Measurements from ENCODE around the gene ERAP2.

Gene ERAP2

DNA sequence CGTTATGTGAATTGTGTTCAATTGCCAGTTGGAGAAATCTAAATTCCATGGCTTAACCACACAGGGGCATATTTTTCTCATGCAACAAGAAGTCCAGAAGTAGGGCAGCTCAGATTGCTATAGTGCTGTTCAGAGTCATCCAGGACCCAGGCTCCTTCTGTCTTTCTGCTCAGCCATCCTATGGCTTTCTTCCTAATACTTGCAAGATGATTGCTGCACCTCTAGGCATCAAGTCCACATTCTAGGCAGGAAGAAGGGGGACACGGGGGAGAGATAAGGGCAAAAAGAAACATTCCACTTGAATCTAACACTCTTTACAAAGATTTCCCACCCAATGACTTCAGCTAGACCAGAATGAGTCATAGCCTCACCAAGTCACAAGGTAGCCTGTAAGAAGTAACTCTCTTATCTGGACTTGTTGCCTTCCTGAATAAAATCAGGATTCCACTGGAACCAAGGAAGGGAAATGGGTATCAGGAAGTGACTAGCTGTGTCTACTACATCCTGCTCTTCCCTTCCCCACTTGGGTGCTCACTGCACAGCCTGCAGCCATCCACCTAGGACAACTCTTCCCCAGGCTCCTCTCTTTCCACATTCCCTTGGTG is 5.3 kb downstream of the ERAP2 start:
- Histone ChIP-seq H3K4me1 (ENCODE audit: control insufficient read depth, insufficient read depth, low read length) (peaks cover 28% of the 10 kb centered on the region), H3K27me3 (ENCODE audit: control insufficient read depth, insufficient read depth, low read length) (no peaks in the 10 kb centered on the region), H3K9me3 (ENCODE audit: control insufficient read depth, low read length) (no peaks in the 10 kb centered on the region), H3K36me3 (ENCODE audit: control insufficient read depth, insufficient read depth, low read length) (no peaks in the 10 kb centered on the region), H3K9ac (ENCODE audit: low read length) (no peak overlapping the region), H3K4me3 (ENCODE audit: low read length) (no peak overlapping the region)

DNA sequence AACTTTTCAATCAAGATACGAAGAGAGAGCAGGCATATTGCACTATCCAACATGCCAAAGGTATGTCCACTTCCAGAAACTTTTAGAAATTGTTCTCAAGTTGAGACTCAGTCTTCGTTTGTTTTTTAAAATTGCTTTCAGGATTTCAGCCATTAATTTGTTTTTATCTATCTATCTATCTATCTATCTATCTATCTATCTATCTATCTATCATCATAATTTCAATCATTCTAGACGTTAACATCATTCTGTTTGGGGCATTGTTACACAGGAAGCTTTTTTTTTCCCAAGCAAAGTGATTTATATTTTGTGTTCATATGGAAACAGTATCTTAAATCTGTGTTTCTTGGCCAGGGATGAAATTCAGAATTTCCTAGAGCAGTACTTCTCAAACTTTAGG is 7.6 kb downstream of the ERAP2 start:
- Histone ChIP-seq H3K4me1 (ENCODE audit: control insufficient read depth, insufficient read depth, low read length) (peaks cover 28% of the 10 kb centered on the region), H3K27me3 (ENCODE audit: control insufficient read depth, insufficient read depth, low read length) (no peaks in the 10 kb centered on the region), H3K9ac (ENCODE audit: low read length) (no peak overlapping the region), H3K9me3 (ENCODE audit: control insufficient read depth, low read length) (no peaks in the 10 kb centered on the region), H3K4me3 (ENCODE audit: low read length) (no peak overlapping the region), H3K36me3 (ENCODE audit: control insufficient read depth, insufficient read depth, low read length) (no peaks in the 10 kb centered on the region)

DNA sequence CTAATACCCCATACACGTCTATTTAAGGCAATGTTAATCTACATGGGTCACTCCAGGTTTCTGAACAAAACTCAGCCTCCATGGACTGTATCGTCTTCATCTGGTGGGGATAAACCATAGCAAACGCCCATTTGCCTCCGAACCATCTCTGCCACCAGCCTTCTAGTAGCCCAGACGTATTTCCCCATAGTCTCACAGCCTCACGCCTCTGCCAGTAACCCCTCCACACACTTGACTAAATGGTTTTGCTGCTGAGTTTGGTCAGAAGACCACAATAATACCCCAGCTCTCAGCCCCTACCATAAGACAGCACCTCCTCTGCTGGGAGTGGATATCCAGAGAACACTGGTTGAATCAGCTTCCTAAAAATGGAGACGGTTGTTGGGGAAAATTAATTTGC is 8.7 kb downstream of the ERAP2 start:
- Histone ChIP-seq H3K36me3 (ENCODE audit: control insufficient read depth, insufficient read depth, low read length) (no peaks in the 10 kb centered on the region), H3K9me3 (ENCODE audit: control insufficient read depth, low read length) (no peaks in the 10 kb centered on the region), H3K4me1 (ENCODE audit: control insufficient read depth, insufficient read depth, low read length) (peaks cover 26% of the 10 kb centered on the region)

DNA sequence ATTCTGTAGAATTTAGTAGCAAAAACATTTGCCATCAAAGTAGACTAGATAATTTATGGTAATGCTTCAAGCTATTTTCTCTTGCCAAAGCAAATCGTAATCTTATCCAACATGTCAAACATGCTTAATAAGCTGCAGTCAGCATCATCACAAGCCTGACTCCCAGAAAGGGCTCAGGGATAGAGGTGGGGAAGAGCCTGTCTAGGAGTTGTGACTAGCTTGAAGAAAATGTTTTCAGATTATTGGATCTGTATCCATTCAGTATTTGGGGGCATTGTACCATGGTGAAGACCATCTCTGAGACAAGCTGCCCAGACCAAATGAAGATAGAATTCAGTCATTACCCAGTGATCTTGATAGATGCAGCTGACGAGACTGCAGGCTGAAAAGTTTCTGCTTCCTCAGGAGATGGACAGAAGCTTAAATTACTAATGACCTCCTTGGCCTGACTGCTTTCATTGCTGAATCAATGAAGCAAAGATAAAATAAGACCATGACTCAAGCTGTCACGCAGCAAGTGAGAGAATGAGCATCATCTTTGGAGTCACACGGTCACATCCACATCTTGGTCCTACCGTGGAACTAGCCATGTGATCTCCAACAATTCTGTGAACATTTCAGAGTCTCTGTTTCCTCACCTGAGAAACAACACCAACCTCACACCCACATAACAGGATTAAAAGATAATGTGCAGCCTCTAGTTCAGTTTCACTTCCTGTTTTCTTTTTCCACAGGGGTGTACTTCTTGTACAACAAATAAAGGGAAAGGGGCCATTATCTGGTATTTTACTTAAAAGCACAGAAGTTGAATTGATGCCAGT is 9.4 kb downstream of the ERAP2 start:
- no peak overlapping the region for H3K4me3 ChIP-seq (ENCODE audit: low read length)
- no peaks in the 10 kb centered on the region for H3K9me3 ChIP-seq (ENCODE audit: control insufficient read depth, low read length)
- no peaks in the 10 kb centered on the region for H3K27me3 ChIP-seq (ENCODE audit: control insufficient read depth, insufficient read depth, low read length)
- H3K9ac ChIP-seq (ENCODE audit: low read length) = no peak overlapping the region
- no peaks in the 10 kb centered on the region for H3K36me3 ChIP-seq (ENCODE audit: control insufficient read depth, insufficient read depth, low read length)
- H3K4me1 ChIP-seq (ENCODE audit: control insufficient read depth, insufficient read depth, low read length) = peaks cover 21% of the 10 kb centered on the region

More for the DNA sequence above, 8.7 kb downstream of the ERAP2 start:
- Histone ChIP-seq H3K9ac (ENCODE audit: low read length) (no peak overlapping the region), H3K27me3 (ENCODE audit: control insufficient read depth, insufficient read depth, low read length) (no peaks in the 10 kb centered on the region), H3K4me3 (ENCODE audit: low read length) (no peak overlapping the region)

DNA sequence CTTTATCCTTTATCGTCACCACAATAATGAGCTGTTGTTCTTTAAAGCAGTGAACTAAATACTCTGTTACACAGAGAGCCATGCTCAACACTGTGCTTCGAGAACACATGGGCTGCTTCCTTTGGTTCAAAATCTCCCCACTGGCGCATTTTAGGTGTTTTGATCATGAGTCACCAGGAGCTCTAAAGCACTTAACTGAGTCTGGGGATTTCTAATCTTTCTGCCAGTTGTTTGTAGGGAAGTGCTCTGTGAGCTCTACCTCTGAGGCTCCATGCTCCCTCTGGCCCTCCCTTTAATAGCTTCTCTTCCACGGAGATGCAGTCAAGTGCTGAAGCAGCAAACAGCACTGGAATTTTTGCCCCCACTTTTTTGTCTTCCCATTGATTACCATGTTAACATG is 17.0 kb downstream of the ERAP2 start:
- Histone ChIP-seq H3K4me3 (ENCODE audit: low read length) (no peak overlapping the region), H3K27me3 (ENCODE audit: control insufficient read depth, insufficient read depth, low read length) (no peaks in the 10 kb centered on the region), H3K9me3 (ENCODE audit: control insufficient read depth, low read length) (no peaks in the 10 kb centered on the region), H3K36me3 (ENCODE audit: control insufficient read depth, insufficient read depth, low read length) (peaks cover 5% of the 10 kb centered on the region), H3K9ac (ENCODE audit: low read length) (no peak overlapping the region), H3K4me1 (ENCODE audit: control insufficient read depth, insufficient read depth, low read length) (no peaks in the 10 kb centered on the region)

DNA sequence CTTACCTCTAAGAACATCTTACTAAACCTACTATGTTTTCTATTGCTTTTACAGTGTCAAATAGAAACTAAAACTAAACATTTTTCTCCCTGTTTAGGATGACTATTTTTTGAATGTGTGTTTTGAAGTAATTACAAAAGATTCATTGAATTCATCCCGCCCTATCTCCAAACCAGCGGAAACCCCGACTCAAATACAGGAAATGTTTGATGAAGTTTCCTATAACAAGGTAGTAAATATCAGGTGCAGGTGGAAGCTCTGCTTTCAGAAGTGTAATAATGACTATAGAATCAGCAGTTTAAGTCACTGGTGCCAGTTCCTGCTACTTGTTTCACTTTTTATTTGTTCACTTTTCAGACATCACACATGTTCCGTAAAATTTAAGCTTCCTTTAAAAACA is 20.0 kb downstream of the ERAP2 start:
- Histone ChIP-seq H3K36me3 (ENCODE audit: control insufficient read depth, insufficient read depth, low read length) (peaks cover 5% of the 10 kb centered on the region), H3K4me3 (ENCODE audit: low read length) (no peak overlapping the region), H3K27me3 (ENCODE audit: control insufficient read depth, insufficient read depth, low read length) (no peaks in the 10 kb centered on the region), H3K4me1 (ENCODE audit: control insufficient read depth, insufficient read depth, low read length) (no peaks in the 10 kb centered on the region), H3K9me3 (ENCODE audit: control insufficient read depth, low read length) (no peaks in the 10 kb centered on the region), H3K9ac (ENCODE audit: low read length) (no peak overlapping the region)

DNA sequence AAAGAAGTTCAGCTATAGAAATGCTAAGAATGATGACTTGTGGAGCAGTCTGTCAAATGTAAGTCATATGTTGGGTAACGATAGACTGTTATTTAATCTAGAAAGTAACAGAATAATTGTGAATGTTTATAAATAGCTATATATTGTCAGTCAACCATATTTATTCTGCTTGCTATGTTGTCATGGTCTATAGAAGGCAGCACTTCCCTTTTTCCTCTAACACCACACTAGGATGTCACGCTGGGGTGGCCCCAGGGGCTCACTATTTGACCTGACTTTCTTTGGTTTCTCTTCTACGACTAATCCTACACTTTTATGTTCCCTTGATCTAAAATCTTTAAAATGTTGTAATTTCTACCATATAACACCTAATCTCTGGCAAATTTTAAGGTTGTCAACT is 20.5 kb downstream of the ERAP2 start:
- no peaks in the 10 kb centered on the region for H3K4me1 ChIP-seq (ENCODE audit: control insufficient read depth, insufficient read depth, low read length)
- no peaks in the 10 kb centered on the region for H3K27me3 ChIP-seq (ENCODE audit: control insufficient read depth, insufficient read depth, low read length)
- H3K9me3 ChIP-seq (ENCODE audit: control insufficient read depth, low read length) = no peaks in the 10 kb centered on the region
- H3K36me3 ChIP-seq (ENCODE audit: control insufficient read depth, insufficient read depth, low read length) = peaks cover 5% of the 10 kb centered on the region
- no peak overlapping the region for H3K9ac ChIP-seq (ENCODE audit: low read length)
- H3K4me3 ChIP-seq (ENCODE audit: low read length) = no peak overlapping the region

DNA sequence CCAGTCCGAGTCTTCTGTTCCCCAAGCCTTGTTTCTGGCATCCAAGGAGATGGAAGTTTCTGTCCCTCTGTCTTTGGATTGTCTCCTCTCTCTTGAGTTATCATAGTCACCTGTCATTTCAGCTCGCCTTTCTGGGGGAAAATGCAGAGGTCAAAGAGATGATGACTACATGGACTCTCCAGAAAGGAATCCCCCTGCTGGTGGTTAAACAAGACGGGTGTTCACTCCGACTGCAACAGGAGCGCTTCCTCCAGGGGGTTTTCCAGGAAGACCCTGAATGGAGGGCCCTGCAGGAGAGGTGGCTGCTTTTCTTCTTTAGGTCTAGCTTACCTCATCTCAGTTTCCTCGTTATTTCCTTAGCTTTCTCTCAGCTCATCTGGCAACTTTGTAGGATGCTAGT is 25.1 kb downstream of the ERAP2 start:
- Histone ChIP-seq H3K9ac (ENCODE audit: low read length) (no peak overlapping the region), H3K9me3 (ENCODE audit: control insufficient read depth, low read length) (no peaks in the 10 kb centered on the region), H3K4me1 (ENCODE audit: control insufficient read depth, insufficient read depth, low read length) (no peaks in the 10 kb centered on the region), H3K36me3 (ENCODE audit: control insufficient read depth, insufficient read depth, low read length) (no peaks in the 10 kb centered on the region), H3K4me3 (ENCODE audit: low read length) (no peak overlapping the region), H3K27me3 (ENCODE audit: control insufficient read depth, insufficient read depth, low read length) (no peaks in the 10 kb centered on the region)

DNA sequence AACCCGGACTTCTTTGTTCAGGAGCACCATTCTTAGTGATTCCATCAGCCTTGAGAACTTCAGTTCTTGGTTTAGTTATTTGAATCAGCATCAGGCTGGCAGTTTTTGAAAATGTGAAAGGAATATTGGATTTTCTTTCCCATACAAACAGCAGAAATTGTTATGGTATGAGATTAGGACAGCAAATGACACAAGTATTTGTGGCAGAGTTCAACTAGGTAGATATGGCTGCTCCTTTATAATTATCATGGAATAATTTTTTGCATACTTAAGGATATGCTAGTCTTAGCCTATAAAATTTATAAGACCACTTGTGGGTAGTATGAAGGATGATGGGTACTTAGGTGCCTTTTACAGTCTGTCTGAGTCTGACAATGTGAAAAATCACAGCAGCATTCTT is 25.5 kb downstream of the ERAP2 start:
- Histone ChIP-seq H3K4me3 (ENCODE audit: low read length) (no peak overlapping the region), H3K9me3 (ENCODE audit: control insufficient read depth, low read length) (no peaks in the 10 kb centered on the region), H3K9ac (ENCODE audit: low read length) (no peak overlapping the region), H3K36me3 (ENCODE audit: control insufficient read depth, insufficient read depth, low read length) (no peaks in the 10 kb centered on the region), H3K4me1 (ENCODE audit: control insufficient read depth, insufficient read depth, low read length) (no peaks in the 10 kb centered on the region), H3K27me3 (ENCODE audit: control insufficient read depth, insufficient read depth, low read length) (no peaks in the 10 kb centered on the region)

DNA sequence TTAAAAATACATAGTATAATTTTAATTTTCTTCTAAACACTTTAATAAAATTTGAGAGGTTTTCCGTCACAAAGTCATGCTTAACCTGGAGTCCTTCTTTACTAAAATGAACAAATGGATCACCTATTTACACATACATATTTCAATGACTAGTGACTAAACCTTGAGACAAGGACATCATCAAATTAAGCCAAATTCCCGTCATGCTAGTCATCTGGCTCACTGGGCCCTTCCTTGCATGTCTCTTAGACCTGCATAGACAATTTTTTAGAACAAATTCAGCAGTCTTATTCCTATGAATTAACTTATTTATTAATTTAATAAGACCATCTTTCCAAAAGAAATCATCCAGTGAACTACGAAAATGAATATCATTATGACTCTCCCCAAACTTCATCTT is 26.6 kb downstream of the ERAP2 start:
- H3K9ac ChIP-seq (ENCODE audit: low read length) = no peak overlapping the region
- H3K4me1 ChIP-seq (ENCODE audit: control insufficient read depth, insufficient read depth, low read length) = no peaks in the 10 kb centered on the region
- H3K36me3 ChIP-seq (ENCODE audit: control insufficient read depth, insufficient read depth, low read length) = no peaks in the 10 kb centered on the region
- no peaks in the 10 kb centered on the region for H3K27me3 ChIP-seq (ENCODE audit: control insufficient read depth, insufficient read depth, low read length)
- H3K9me3 ChIP-seq (ENCODE audit: control insufficient read depth, low read length) = no peaks in the 10 kb centered on the region
- H3K4me3 ChIP-seq (ENCODE audit: low read length) = no peak overlapping the region

DNA sequence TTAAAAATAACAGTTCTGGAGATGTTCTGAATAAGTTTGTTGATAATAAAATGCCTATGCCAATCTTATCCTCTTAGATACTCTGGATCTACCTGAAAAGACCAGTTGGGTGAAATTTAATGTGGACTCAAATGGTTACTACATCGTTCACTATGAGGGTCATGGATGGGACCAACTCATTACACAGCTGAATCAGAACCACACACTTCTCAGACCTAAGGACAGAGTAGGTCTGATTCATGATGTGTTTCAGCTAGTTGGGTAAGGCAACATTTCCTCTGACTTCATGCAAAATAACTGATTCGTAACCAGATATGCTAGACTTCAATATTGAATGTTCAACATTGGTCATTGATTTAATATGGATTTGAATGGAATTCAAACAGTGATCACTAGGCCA is 27.0 kb downstream of the ERAP2 start:
- no peaks in the 10 kb centered on the region for H3K36me3 ChIP-seq (ENCODE audit: control insufficient read depth, insufficient read depth, low read length)
- H3K27me3 ChIP-seq (ENCODE audit: control insufficient read depth, insufficient read depth, low read length) = no peaks in the 10 kb centered on the region
- H3K9me3 ChIP-seq (ENCODE audit: control insufficient read depth, low read length) = no peaks in the 10 kb centered on the region
- H3K9ac ChIP-seq (ENCODE audit: low read length) = no peak overlapping the region
- no peaks in the 10 kb centered on the region for H3K4me1 ChIP-seq (ENCODE audit: control insufficient read depth, insufficient read depth, low read length)
- H3K4me3 ChIP-seq (ENCODE audit: low read length) = no peak overlapping the region

DNA sequence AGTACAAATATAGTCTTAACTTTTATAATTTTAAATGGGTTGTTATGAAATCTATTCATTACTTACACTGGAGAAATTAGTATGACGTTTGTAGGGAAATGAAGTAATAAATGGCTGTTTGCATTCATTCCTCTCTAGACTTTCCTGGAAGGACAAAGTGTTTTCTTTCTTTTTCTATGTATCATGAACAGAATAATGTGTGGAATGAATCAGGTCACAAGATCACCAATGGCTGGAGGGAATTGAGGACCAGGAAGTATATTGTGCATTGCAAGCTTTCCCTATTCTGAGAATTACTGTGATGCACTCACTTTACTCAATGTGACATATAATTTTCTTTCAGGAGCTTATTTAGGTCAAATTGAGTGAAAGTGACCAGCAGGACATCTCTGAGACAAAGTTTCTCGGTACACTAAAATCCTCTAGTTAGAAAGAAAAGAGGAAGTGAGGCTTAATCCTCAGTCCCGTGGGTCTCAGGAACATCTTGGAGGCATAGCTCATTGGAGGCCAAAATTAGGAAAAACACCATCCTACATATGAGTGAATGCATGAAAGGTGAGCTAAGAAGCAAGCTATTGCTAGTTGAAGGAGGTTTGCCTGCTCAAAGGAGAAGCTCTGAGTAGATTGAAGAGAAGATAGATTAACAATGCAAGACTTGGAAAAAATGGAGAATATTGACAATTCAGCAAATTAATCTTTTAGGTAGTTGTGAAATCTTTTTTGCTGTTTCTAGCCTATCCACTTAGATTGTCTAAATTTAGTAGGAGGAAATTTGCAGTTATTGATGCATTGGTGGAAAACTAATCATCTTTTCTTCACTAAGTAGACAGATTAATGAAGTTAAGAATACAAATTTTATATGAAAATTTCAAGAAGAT is 28.0 kb downstream of the ERAP2 start:
- Histone ChIP-seq H3K4me3 (ENCODE audit: low read length) (no peak overlapping the region), H3K4me1 (ENCODE audit: control insufficient read depth, insufficient read depth, low read length) (no peaks in the 10 kb centered on the region), H3K9me3 (ENCODE audit: control insufficient read depth, low read length) (no peaks in the 10 kb centered on the region), H3K27me3 (ENCODE audit: control insufficient read depth, insufficient read depth, low read length) (no peaks in the 10 kb centered on the region), H3K36me3 (ENCODE audit: control insufficient read depth, insufficient read depth, low read length) (no peaks in the 10 kb centered on the region), H3K9ac (ENCODE audit: low read length) (no peak overlapping the region)
